Sigmoid colon (tissue), 4 donors: Measurements from ENCODE around the gene PIGN.

ENCODE experiments used
- CTCF ChIP-seq, 4 experiments: fragments of 450-650 bp in 3 of 4; fragments of 200-600 bp in 1 of 4; IDR thresholded peaks; one replicate each; pipeline ENCODE4 v1.5.1; 2016 to 2019; ENCODE audit warnings: antibody characterized with exemption in 4 of 4, mild to moderate bottlenecking in 3 of 4, moderate library complexity in 2 of 4
- EP300 ChIP-seq, 4 donors: sonication (generic); formaldehyde crosslinking; IDR thresholded peaks; one replicate each; pipeline ENCODE4 v1.6.1; 2017; ENCODE audit warnings: antibody characterized with exemption in 4 of 4

GRCh38 chr18:62085756-62086155 is 101.1 kb downstream of the PIGN start:
- TF ChIP-seq CTCF (IDR thresholded peaks at IDR 0.05), result no peak
- no peak for TF ChIP-seq EP300 (IDR thresholded peaks at IDR 0.05)
